ENCODE data around the gene RHBDD1.

DNA sequence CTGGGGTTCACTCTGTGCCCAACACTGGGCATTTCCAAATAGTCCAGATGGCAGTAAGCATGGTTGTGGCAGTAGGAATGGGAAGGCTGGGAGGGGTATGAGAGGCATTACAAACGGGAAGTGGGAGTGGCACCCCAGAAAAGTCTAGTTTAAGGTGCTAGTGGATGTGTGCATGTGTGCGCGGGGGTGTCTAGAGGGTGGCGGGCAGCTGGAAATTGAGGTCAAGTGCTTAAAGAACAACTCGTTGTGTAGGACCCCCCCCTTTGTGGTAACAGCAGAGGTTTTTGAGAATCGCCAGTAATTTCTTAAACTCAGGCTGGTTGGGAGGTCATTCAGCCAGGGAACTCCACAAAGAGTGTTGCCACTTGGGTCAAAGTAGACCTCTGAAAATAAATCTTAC, 69.9 kb downstream of the RHBDD1 start:
- TF ChIP-seq, protein P1, sequence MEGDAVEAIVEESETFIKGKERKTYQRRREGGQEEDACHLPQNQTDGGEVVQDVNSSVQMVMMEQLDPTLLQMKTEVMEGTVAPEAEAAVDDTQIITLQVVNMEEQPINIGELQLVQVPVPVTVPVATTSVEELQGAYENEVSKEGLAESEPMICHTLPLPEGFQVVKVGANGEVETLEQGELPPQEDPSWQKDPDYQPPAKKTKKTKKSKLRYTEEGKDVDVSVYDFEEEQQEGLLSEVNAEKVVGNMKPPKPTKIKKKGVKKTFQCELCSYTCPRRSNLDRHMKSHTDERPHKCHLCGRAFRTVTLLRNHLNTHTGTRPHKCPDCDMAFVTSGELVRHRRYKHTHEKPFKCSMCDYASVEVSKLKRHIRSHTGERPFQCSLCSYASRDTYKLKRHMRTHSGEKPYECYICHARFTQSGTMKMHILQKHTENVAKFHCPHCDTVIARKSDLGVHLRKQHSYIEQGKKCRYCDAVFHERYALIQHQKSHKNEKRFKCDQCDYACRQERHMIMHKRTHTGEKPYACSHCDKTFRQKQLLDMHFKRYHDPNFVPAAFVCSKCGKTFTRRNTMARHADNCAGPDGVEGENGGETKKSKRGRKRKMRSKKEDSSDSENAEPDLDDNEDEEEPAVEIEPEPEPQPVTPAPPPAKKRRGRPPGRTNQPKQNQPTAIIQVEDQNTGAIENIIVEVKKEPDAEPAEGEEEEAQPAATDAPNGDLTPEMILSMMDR (conservative IDR thresholded peaks at IDR 0.05; ENCODE audit: low read length), result no peak
- no peak for TF ChIP-seq EZH2phosphoT487 (IDR thresholded peaks at IDR 0.05; ENCODE audit: borderline replicate concordance)
